Epithelial cell of proximal tubule (primary cell): ENCODE measurements around the gene FLYWCH1. TPM values are rescaled to one million over a fixed set of nuclear protein-coding genes. Genes with fewer than 3 reads are reported as not detected.

Experiments
- DNase-seq: peaks from one replicate; pipeline ENCODE4 v3.0.0-alpha.2; 2011; ENCODE audit warnings: low read depth
- H3K4me3 ChIP-seq: 2 replicates; pipeline ENCODE4 v1.5.1; 2011; ENCODE audit warnings: low read depth, mild to moderate bottlenecking, low read length
- total RNA-seq: library from RNA; depleted of rRNA; stranded (reverse); fragments of >200 nt; gene quantifications from 2 replicates; pipeline ENCODE4 v1.2.3, GENCODE V29; 2015
- TF ChIP-seq, protein P1 (sequence below): conservative IDR thresholded peaks from 2 replicates; pipeline ENCODE4 v1.5.1; 2012; ENCODE audit warnings: low read depth, mild to moderate bottlenecking, low read length

FLYWCH1 gene
- total RNA-seq, 1 donor from 2014 or later = 47.1 TPM

DNA sequence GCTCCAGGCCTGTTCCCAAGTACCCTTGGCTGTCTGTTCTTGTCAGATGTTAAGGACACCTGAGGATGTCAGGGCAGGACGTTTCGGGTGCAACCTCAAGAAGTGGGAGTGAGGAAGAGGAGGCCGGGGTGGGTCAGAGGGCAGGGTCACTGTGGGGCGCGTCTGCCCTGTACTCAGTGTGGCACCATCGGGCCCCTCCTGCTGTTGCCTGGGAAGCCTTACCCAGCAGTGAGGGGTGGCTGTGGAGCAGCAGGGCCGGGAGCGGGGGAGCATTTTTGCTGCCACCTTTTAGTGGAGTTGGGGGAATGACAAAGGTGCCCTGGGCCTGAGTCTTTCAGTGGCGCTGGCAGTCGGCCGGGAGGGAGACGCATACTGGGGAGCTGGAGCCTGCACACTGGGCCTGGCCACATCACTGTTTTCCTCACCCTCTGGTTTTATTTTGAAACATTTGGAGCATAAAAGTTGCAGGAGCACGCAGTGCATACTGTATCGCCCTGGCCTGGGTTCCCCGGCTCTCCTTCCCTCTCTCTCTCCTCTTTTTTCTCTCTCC lies 11.1 kb upstream of the FLYWCH1 start:
- TF ChIP-seq, protein P1, sequence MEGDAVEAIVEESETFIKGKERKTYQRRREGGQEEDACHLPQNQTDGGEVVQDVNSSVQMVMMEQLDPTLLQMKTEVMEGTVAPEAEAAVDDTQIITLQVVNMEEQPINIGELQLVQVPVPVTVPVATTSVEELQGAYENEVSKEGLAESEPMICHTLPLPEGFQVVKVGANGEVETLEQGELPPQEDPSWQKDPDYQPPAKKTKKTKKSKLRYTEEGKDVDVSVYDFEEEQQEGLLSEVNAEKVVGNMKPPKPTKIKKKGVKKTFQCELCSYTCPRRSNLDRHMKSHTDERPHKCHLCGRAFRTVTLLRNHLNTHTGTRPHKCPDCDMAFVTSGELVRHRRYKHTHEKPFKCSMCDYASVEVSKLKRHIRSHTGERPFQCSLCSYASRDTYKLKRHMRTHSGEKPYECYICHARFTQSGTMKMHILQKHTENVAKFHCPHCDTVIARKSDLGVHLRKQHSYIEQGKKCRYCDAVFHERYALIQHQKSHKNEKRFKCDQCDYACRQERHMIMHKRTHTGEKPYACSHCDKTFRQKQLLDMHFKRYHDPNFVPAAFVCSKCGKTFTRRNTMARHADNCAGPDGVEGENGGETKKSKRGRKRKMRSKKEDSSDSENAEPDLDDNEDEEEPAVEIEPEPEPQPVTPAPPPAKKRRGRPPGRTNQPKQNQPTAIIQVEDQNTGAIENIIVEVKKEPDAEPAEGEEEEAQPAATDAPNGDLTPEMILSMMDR = no peak
- H3K4me3 ChIP-seq = no peak overlapping the region
- no peak for DNase-seq

GRCh38 chr16:2902337-2903130 lies 9.2 kb upstream of the FLYWCH1 start:
- no peak for DNase-seq
- TF ChIP-seq, protein P1 = no peak
- no peak overlapping the region for H3K4me3 ChIP-seq

GRCh38 chr16:2904100-2904921 lies 7.4 kb upstream of the FLYWCH1 start:
- TF ChIP-seq, protein P1 = peak; percentile 82
- no peak for DNase-seq
- peak overlapping the region; percentile 96 for H3K4me3 ChIP-seq

GRCh38 chr16:2904922-2905240 lies 6.8 kb upstream of the FLYWCH1 start:
- TF ChIP-seq, protein P1 = no peak
- DNase-seq = no peak
- peak overlapping the region; percentile 96 for H3K4me3 ChIP-seq

GRCh38 chr16:2905241-2905987 lies 6.3 kb upstream of the FLYWCH1 start:
- DNase-seq = peak; percentile 89
- TF ChIP-seq, protein P1 = no peak
- H3K4me3 ChIP-seq = peak overlapping the region; percentile 96

DNA sequence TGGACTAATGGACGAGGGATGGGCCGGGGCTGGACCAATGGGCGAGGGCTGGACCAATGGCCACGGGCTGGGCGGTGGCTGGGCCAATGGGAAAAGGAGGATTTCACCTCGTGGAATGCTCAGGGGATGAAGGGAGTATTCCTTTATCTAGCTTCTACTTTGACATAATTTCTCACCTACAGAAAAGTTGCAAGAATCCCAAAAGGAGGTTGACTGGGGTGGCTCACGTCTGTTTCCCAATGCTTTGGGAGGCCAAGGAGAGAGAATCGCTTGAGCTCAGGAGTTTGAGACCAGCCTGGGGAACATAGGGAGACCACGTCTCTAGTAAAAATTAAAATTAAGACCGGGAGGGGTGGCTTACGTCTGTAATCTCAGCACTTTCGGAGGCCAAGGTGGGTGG lies 5.7 kb upstream of the FLYWCH1 start:
- DNase-seq = no peak
- TF ChIP-seq, protein P1 = no peak
- no peak overlapping the region for H3K4me3 ChIP-seq
